IPS-20b (cell line): ENCODE data around the gene PDK3.

ENCODE experiments used
- H3K27ac ChIP-seq: one replicate; pipeline ENCODE4 v1.5.1; 2013; ENCODE audit warnings: low read length
- H3K27me3 ChIP-seq: 2 replicates; pipeline ENCODE4 v1.6.1; 2013; ENCODE audit warnings: mild to moderate bottlenecking, low read length, inconsistent platforms; ENCODE audit not compliant: insufficient read depth
- H3K36me3 ChIP-seq: 2 replicates; pipeline ENCODE4 v1.6.1; 2013; ENCODE audit warnings: low read depth, mild to moderate bottlenecking, inconsistent platforms, low read length, moderate library complexity; ENCODE audit not compliant: insufficient read depth
- H3K4me1 ChIP-seq: 2 replicates; pipeline ENCODE4 v1.6.1; 2013; ENCODE audit warnings: mild to moderate bottlenecking, control low read depth, inconsistent platforms, low read length, moderate library complexity; ENCODE audit not compliant: insufficient read depth
- H3K4me3 ChIP-seq: 2 replicates; pipeline ENCODE4 v1.5.1; 2013; ENCODE audit warnings: mild to moderate bottlenecking, low read length, inconsistent platforms
- H3K9ac ChIP-seq: 2 replicates; pipeline ENCODE4 v1.6.1; 2013; ENCODE audit warnings: low read depth, mild to moderate bottlenecking, inconsistent platforms, low read length, moderate library complexity
- H3K9me3 ChIP-seq: 2 replicates; pipeline ENCODE4 v1.6.1; 2013; ENCODE audit warnings: mild to moderate bottlenecking, low read depth, low read length, inconsistent platforms; ENCODE audit not compliant: insufficient read depth

Gene PDK3

GRCh38 chrX:24464836-24465531 is at the start of gene PDK3:
TSS of gene PDK3 (plus strand) at chrX:24465286. CDS start at chrX:24465456, 170 bp downstream.
- Histone ChIP-seq H3K4me3 (peak within 1 kb of the TSS; percentile 77), H3K9ac (peak within 1 kb of the TSS; percentile 84), H3K27ac (no peak within 1 kb of the TSS), H3K4me1 (no peaks in the 10 kb centered on the region), H3K27me3 (no peaks in the 10 kb centered on the region), H3K36me3 (no peaks in the 10 kb centered on the region), H3K9me3 (no peaks in the 10 kb centered on the region)

GRCh38 chrX:24415921-24416320 is 49.2 kb upstream of the PDK3 start:
- no peaks in the 10 kb centered on the region for H3K36me3 ChIP-seq
- H3K4me1 ChIP-seq = no peaks in the 10 kb centered on the region
- no peak overlapping the region for H3K27ac ChIP-seq
- no peaks in the 10 kb centered on the region for H3K27me3 ChIP-seq
- H3K9me3 ChIP-seq = no peaks in the 10 kb centered on the region
- no peak overlapping the region for H3K9ac ChIP-seq
- H3K4me3 ChIP-seq = no peak overlapping the region

- no peaks in the 10 kb centered on the region for H3K4me1 ChIP-seq
- H3K27ac ChIP-seq = no peak overlapping the region
- H3K36me3 ChIP-seq = no peaks in the 10 kb centered on the region
- no peak overlapping the region for H3K9ac ChIP-seq
- H3K4me3 ChIP-seq = no peak overlapping the region
- H3K9me3 ChIP-seq = no peaks in the 10 kb centered on the region
- no peaks in the 10 kb centered on the region for H3K27me3 ChIP-seq
Observed at GRCh38 chrX:24423960-24424359, 41.1 kb upstream of the PDK3 start.

GRCh38 chrX:24424948-24425347 is 40.1 kb upstream of the PDK3 start:
- Histone ChIP-seq H3K9ac (no peak overlapping the region), H3K9me3 (no peaks in the 10 kb centered on the region), H3K27me3 (no peaks in the 10 kb centered on the region), H3K4me1 (no peaks in the 10 kb centered on the region), H3K36me3 (no peaks in the 10 kb centered on the region), H3K27ac (no peak overlapping the region), H3K4me3 (no peak overlapping the region)

- Histone ChIP-seq H3K27ac (no peak overlapping the region), H3K9ac (no peak overlapping the region), H3K4me1 (no peaks in the 10 kb centered on the region), H3K27me3 (no peaks in the 10 kb centered on the region), H3K36me3 (no peaks in the 10 kb centered on the region), H3K9me3 (no peaks in the 10 kb centered on the region), H3K4me3 (no peak overlapping the region)
Observed at GRCh38 chrX:24425806-24426205, 39.3 kb upstream of the PDK3 start.

GRCh38 chrX:24426340-24426913 is 38.7 kb upstream of the PDK3 start:
- no peak overlapping the region for H3K9ac ChIP-seq
- H3K36me3 ChIP-seq = no peaks in the 10 kb centered on the region
- H3K27ac ChIP-seq = no peak overlapping the region

GRCh38 chrX:24426921-24427746 is 38.0 kb upstream of the PDK3 start:
- no peaks in the 10 kb centered on the region for H3K27me3 ChIP-seq

More at GRCh38 chrX:24426340-24426913, 38.7 kb upstream of the PDK3 start:
- Histone ChIP-seq H3K4me3 (no peak overlapping the region), H3K27me3 (no peaks in the 10 kb centered on the region), H3K9me3 (no peaks in the 10 kb centered on the region), H3K4me1 (no peaks in the 10 kb centered on the region)

GRCh38 chrX:24427747-24428019 is 37.4 kb upstream of the PDK3 start:
- H3K9ac ChIP-seq = no peak overlapping the region
- H3K27ac ChIP-seq = no peak overlapping the region

More at GRCh38 chrX:24426921-24427746, 38.0 kb upstream of the PDK3 start:
- Histone ChIP-seq H3K36me3 (no peaks in the 10 kb centered on the region), H3K9ac (no peak overlapping the region), H3K4me1 (no peaks in the 10 kb centered on the region), H3K9me3 (no peaks in the 10 kb centered on the region), H3K27ac (no peak overlapping the region), H3K4me3 (no peak overlapping the region)

GRCh38 chrX:24428516-24428915 is 36.6 kb upstream of the PDK3 start:
- no peaks in the 10 kb centered on the region for H3K36me3 ChIP-seq
- H3K27ac ChIP-seq = no peak overlapping the region
- no peaks in the 10 kb centered on the region for H3K9me3 ChIP-seq
- H3K4me1 ChIP-seq = no peaks in the 10 kb centered on the region
- no peaks in the 10 kb centered on the region for H3K27me3 ChIP-seq
- no peak overlapping the region for H3K4me3 ChIP-seq
- no peak overlapping the region for H3K9ac ChIP-seq

More at GRCh38 chrX:24427747-24428019, 37.4 kb upstream of the PDK3 start:
- Histone ChIP-seq H3K4me1 (no peaks in the 10 kb centered on the region), H3K36me3 (no peaks in the 10 kb centered on the region), H3K27me3 (no peaks in the 10 kb centered on the region), H3K4me3 (no peak overlapping the region), H3K9me3 (no peaks in the 10 kb centered on the region)

- H3K27me3 ChIP-seq = no peaks in the 10 kb centered on the region
- no peak overlapping the region for H3K4me3 ChIP-seq
- no peak overlapping the region for H3K9ac ChIP-seq
- H3K4me1 ChIP-seq = no peaks in the 10 kb centered on the region
- no peak overlapping the region for H3K27ac ChIP-seq
- H3K9me3 ChIP-seq = no peaks in the 10 kb centered on the region
- no peaks in the 10 kb centered on the region for H3K36me3 ChIP-seq
Observed at GRCh38 chrX:24435060-24435459, 30.0 kb upstream of the PDK3 start.

- Histone ChIP-seq H3K4me1 (no peaks in the 10 kb centered on the region), H3K27ac (no peak overlapping the region), H3K9me3 (no peaks in the 10 kb centered on the region), H3K4me3 (no peak overlapping the region), H3K36me3 (no peaks in the 10 kb centered on the region), H3K27me3 (no peaks in the 10 kb centered on the region), H3K9ac (no peak overlapping the region)
Observed at GRCh38 chrX:24443918-24444317, 21.2 kb upstream of the PDK3 start.

GRCh38 chrX:24444645-24445044 is 20.4 kb upstream of the PDK3 start:
- Histone ChIP-seq H3K4me3 (no peak overlapping the region), H3K4me1 (no peaks in the 10 kb centered on the region), H3K27ac (no peak overlapping the region), H3K9ac (no peak overlapping the region), H3K9me3 (no peaks in the 10 kb centered on the region), H3K27me3 (no peaks in the 10 kb centered on the region), H3K36me3 (no peaks in the 10 kb centered on the region)
